BE2C (cell line): ENCODE data around the gene NEB.
"Not testable (repeated sequence)": the region's sequence is repeated elsewhere in the genome, so short reads cannot be mapped to it uniquely, and the experiment has no call there.

ENCODE experiments used
- DNase-seq: peaks from one replicate; pipeline ENCODE4 v3.0.0-alpha.2; 2020
- H3K27me3 ChIP-seq: fragments of 250-450 bp; sonication (Bioruptor Pico); 2 replicates; pipeline ENCODE4 v1.5.1; 2020; ENCODE audit warnings: mild to moderate bottlenecking
- H3K36me3 ChIP-seq: fragments of 250-450 bp; sonication (Bioruptor Pico); 2 replicates; pipeline ENCODE4 v1.5.1; 2020; ENCODE audit warnings: mild to moderate bottlenecking
- H3K4me1 ChIP-seq: fragments of 250-450 bp; sonication (Bioruptor Pico); 2 replicates; pipeline ENCODE4 v1.5.1; 2020
- H3K4me3 ChIP-seq: 2 replicates; pipeline ENCODE4 v1.5.1; 2011; ENCODE audit warnings: low read depth, low read length
- H3K9me3 ChIP-seq: fragments of 250-450 bp; sonication (Bioruptor Pico); 2 replicates; pipeline ENCODE4 v1.5.1; 2020
- CTCF ChIP-seq: IDR thresholded peaks from 2 replicates; pipeline ENCODE4 v1.5.1; 2012; ENCODE audit warnings: mild to moderate bottlenecking, low read depth, low read length

NEB gene

GRCh38 chr2:151649400-151649799 is 84.9 kb downstream of the NEB start:
- no peaks in the 10 kb centered on the region for H3K9me3 ChIP-seq

GRCh38 chr2:151646512-151646911 is 87.8 kb downstream of the NEB start:
- not testable (repeated sequence) for H3K4me1 ChIP-seq, H3K36me3 ChIP-seq, H3K4me3 ChIP-seq, H3K27me3 ChIP-seq, H3K9me3 ChIP-seq, DNase-seq

More at GRCh38 chr2:151649400-151649799, 84.9 kb downstream of the NEB start:
- H3K4me3 ChIP-seq, result no peak overlapping the region
- H3K36me3 ChIP-seq, result no peaks in the 10 kb centered on the region
- DNase-seq, result no peak
- no peak for TF ChIP-seq CTCF
- no peaks in the 10 kb centered on the region for H3K27me3 ChIP-seq
- no peaks in the 10 kb centered on the region for H3K4me1 ChIP-seq

GRCh38 chr2:151644580-151644979 is 89.7 kb downstream of the NEB start:
- Histone ChIP-seq H3K27me3 (no peaks in the 10 kb centered on the region), H3K4me1 (no peaks in the 10 kb centered on the region), H3K9me3 (no peaks in the 10 kb centered on the region), H3K4me3 (no peak overlapping the region), H3K36me3 (no peaks in the 10 kb centered on the region)
- no peak for TF ChIP-seq CTCF
- no peak for DNase-seq

GRCh38 chr2:151641895-151642294 is 92.4 kb downstream of the NEB start:
- H3K27me3 ChIP-seq, H3K9me3 ChIP-seq, H3K4me3 ChIP-seq, H3K4me1 ChIP-seq, DNase-seq, H3K36me3 ChIP-seq: not testable (repeated sequence)

- H3K36me3 ChIP-seq, result no peaks in the 10 kb centered on the region
- no peaks in the 10 kb centered on the region for H3K4me1 ChIP-seq
- DNase-seq, result no peak
- no peak for TF ChIP-seq CTCF
- no peaks in the 10 kb centered on the region for H3K9me3 ChIP-seq
- no peak overlapping the region for H3K4me3 ChIP-seq
- H3K27me3 ChIP-seq, result no peaks in the 10 kb centered on the region
Observed at GRCh38 chr2:151640087-151640486, 94.2 kb downstream of the NEB start.

GRCh38 chr2:151638990-151639389 is 95.3 kb downstream of the NEB start:
- Histone ChIP-seq H3K9me3 (no peaks in the 10 kb centered on the region), H3K4me1 (no peaks in the 10 kb centered on the region), H3K4me3 (no peak overlapping the region), H3K27me3 (no peaks in the 10 kb centered on the region), H3K36me3 (no peaks in the 10 kb centered on the region)
- DNase-seq, result no peak
- TF ChIP-seq CTCF, result no peak

- no peak for DNase-seq
- no peak overlapping the region for H3K4me3 ChIP-seq
- H3K36me3 ChIP-seq, result no peaks in the 10 kb centered on the region
Observed at GRCh38 chr2:151638191-151638933, 95.9 kb downstream of the NEB start.

More at GRCh38 chr2:151638191-151638933, 95.9 kb downstream of the NEB start:
- H3K9me3 ChIP-seq, result no peaks in the 10 kb centered on the region
- TF ChIP-seq CTCF, result no peak
- no peaks in the 10 kb centered on the region for H3K27me3 ChIP-seq
- no peaks in the 10 kb centered on the region for H3K4me1 ChIP-seq
